Loucy (cell line): ENCODE data around the gene AKR1A1.

Source experiments
- CTCF ChIP-seq: fragments of 200-600 bp; sonication (generic); conservative IDR thresholded peaks from 2 replicates; pipeline ENCODE4 v1.5.1; 2014; ENCODE audit warnings: mild to moderate bottlenecking, antibody characterized with exemption, low read length
- EZH2phosphoT487 ChIP-seq: fragments of 200-600 bp; IDR thresholded peaks from 2 replicates; pipeline ENCODE4 v1.6.1; 2018; ENCODE audit warnings: antibody characterized with exemption, mild to moderate bottlenecking, moderate library complexity, borderline replicate concordance

GRCh38 chr1:45510972-45511527 is 39.6 kb upstream of the AKR1A1 start:
- TF ChIP-seq CTCF (no peak), EZH2phosphoT487 (no peak)
